T-helper 17 cell (primary cell): ENCODE data around the gene KIF9. TPM values are rescaled to one million over a fixed set of nuclear protein-coding genes. Genes with fewer than 3 reads are reported as not detected.
"Not testable (repeated sequence)": the region's sequence is repeated elsewhere in the genome, so short reads cannot be mapped to it uniquely, and the experiment has no call there.

ENCODE experiments used
- ATAC-seq: fragments of 150-1000 bp; cut with Tn5 transposase; 2 replicates; pipeline ENCODE4 v1.10.0; 2021; ENCODE audit warnings: mild to moderate bottlenecking, moderate library complexity
- DNase-seq, 3 donors: peaks; one replicate each; pipeline versions ENCODE4 v3.0.0 to v3.0.0-alpha.2; 2020 to 2021
- H3K9me3 ChIP-seq: one replicate; pipeline ENCODE4 v1.7.0; 2013; ENCODE audit warnings: low read length, mild to moderate bottlenecking; ENCODE audit not compliant: control insufficient read depth, poor library complexity, severe bottlenecking
- H3K27ac Mint-ChIP-seq: one replicate; pipeline ENCODE4 v1.8.0; 2022; ENCODE audit warnings: mild to moderate bottlenecking, moderate library complexity, mixed read lengths
- H3K27me3 Mint-ChIP-seq: one replicate; pipeline ENCODE4 v1.8.0; 2022; ENCODE audit warnings: mixed read lengths
- H3K36me3 Mint-ChIP-seq: one replicate; pipeline ENCODE4 v1.8.0; 2022; ENCODE audit warnings: low read depth, mixed read lengths
- H3K4me1 Mint-ChIP-seq: one replicate; pipeline ENCODE4 v1.8.0; 2022; ENCODE audit warnings: mild to moderate bottlenecking, mixed read lengths
- H3K4me3 Mint-ChIP-seq: one replicate; pipeline ENCODE4 v1.8.0; 2022; ENCODE audit warnings: mild to moderate bottlenecking, moderate library complexity, mixed read lengths
- total RNA-seq, 4 donors: library from RNA in 2 of 4; stranded (reverse) in 2 of 4; gene quantifications; one replicate each; pipeline ENCODE4 v1.2.3 and lab custom pipeline; 2022 to 2026

Gene KIF9
- total RNA-seq, 2 donors from 2014 or later = 15.3 to 24.6 TPM

- no peak overlapping the region for H3K27ac Mint-ChIP-seq
- no peaks in the 10 kb centered on the region for H3K36me3 Mint-ChIP-seq
- no peak for ATAC-seq
- no peaks in the 10 kb centered on the region for H3K9me3 ChIP-seq
- H3K4me3 Mint-ChIP-seq = no peak overlapping the region
- no peak for DNase-seq
- H3K27me3 Mint-ChIP-seq = no peaks in the 10 kb centered on the region
- H3K4me1 Mint-ChIP-seq = peaks cover 2% of the 10 kb centered on the region
These were observed 23.5 kb downstream of the KIF9 start for GRCh38 chr3:47259114-47259513.

GRCh38 chr3:47256331-47256730, 26.3 kb downstream of the KIF9 start:
- not testable (repeated sequence) for H3K36me3 Mint-ChIP-seq, H3K27me3 Mint-ChIP-seq, DNase-seq, H3K4me1 Mint-ChIP-seq, H3K27ac Mint-ChIP-seq, H3K4me3 Mint-ChIP-seq, ATAC-seq, H3K9me3 ChIP-seq

GRCh38 chr3:47251689-47252088, 30.9 kb downstream of the KIF9 start:
- H3K4me1 Mint-ChIP-seq = no peaks in the 10 kb centered on the region
- no peaks in the 10 kb centered on the region for H3K27me3 Mint-ChIP-seq
- no peaks in the 10 kb centered on the region for H3K36me3 Mint-ChIP-seq
- no peaks in the 10 kb centered on the region for H3K9me3 ChIP-seq
- no peak overlapping the region for H3K4me3 Mint-ChIP-seq
- ATAC-seq (no peak), DNase-seq (no peak)
- H3K27ac Mint-ChIP-seq = no peak overlapping the region

GRCh38 chr3:47251085-47251484, 31.5 kb downstream of the KIF9 start:
- H3K36me3 Mint-ChIP-seq, DNase-seq, H3K27me3 Mint-ChIP-seq, H3K4me1 Mint-ChIP-seq, ATAC-seq, H3K9me3 ChIP-seq, H3K27ac Mint-ChIP-seq, H3K4me3 Mint-ChIP-seq: not testable (repeated sequence)

GRCh38 chr3:47250309-47251060, 32.1 kb downstream of the KIF9 start:
- Mint-ChIP-seq H3K4me1 (no peaks in the 10 kb centered on the region), H3K27me3 (no peaks in the 10 kb centered on the region), H3K27ac (no peak overlapping the region), H3K4me3 (no peak overlapping the region), H3K36me3 (no peaks in the 10 kb centered on the region)
- DNase-seq = no peak
- ATAC-seq = no peak
- no peaks in the 10 kb centered on the region for H3K9me3 ChIP-seq

- no peaks in the 10 kb centered on the region for H3K9me3 ChIP-seq
- DNase-seq (no peak), ATAC-seq (no peak)
- no peak overlapping the region for H3K4me3 Mint-ChIP-seq
- H3K27me3 Mint-ChIP-seq = no peaks in the 10 kb centered on the region
- no peaks in the 10 kb centered on the region for H3K36me3 Mint-ChIP-seq
- H3K4me1 Mint-ChIP-seq = no peaks in the 10 kb centered on the region
- no peak overlapping the region for H3K27ac Mint-ChIP-seq
These were observed 35.2 kb downstream of the KIF9 start for GRCh38 chr3:47247131-47248064.

GRCh38 chr3:47245271-47245670, 37.3 kb downstream of the KIF9 start:
- ATAC-seq (no peak), DNase-seq (no peak)
- no peaks in the 10 kb centered on the region for H3K9me3 ChIP-seq
- Mint-ChIP-seq H3K4me1 (no peaks in the 10 kb centered on the region), H3K4me3 (no peak overlapping the region), H3K27me3 (no peaks in the 10 kb centered on the region), H3K36me3 (peaks cover 2% of the 10 kb centered on the region), H3K27ac (no peak overlapping the region)

- Mint-ChIP-seq H3K4me3 (no peak overlapping the region), H3K27ac (no peak overlapping the region), H3K4me1 (no peaks in the 10 kb centered on the region), H3K27me3 (no peaks in the 10 kb centered on the region), H3K36me3 (peaks cover 2% of the 10 kb centered on the region)
- ATAC-seq (no peak), DNase-seq (no peak)
- H3K9me3 ChIP-seq = no peaks in the 10 kb centered on the region
These were observed 38.0 kb downstream of the KIF9 start for GRCh38 chr3:47244531-47245100.

GRCh38 chr3:47243419-47244147, 39.0 kb downstream of the KIF9 start:
- Mint-ChIP-seq H3K27ac (no peak overlapping the region), H3K4me3 (no peak overlapping the region), H3K27me3 (no peaks in the 10 kb centered on the region), H3K36me3 (peaks cover 2% of the 10 kb centered on the region), H3K4me1 (no peaks in the 10 kb centered on the region)
- ATAC-seq (no peak), DNase-seq (no peak)
- H3K9me3 ChIP-seq = no peaks in the 10 kb centered on the region

GRCh38 chr3:47239929-47240328, 42.7 kb downstream of the KIF9 start:
- H3K4me1 Mint-ChIP-seq = peaks cover 4% of the 10 kb centered on the region
- H3K36me3 Mint-ChIP-seq = peaks cover 2% of the 10 kb centered on the region
- no peaks in the 10 kb centered on the region for H3K9me3 ChIP-seq
- ATAC-seq (no peak), DNase-seq (no peak)
- no peak overlapping the region for H3K4me3 Mint-ChIP-seq
- H3K27ac Mint-ChIP-seq = no peak overlapping the region
- H3K27me3 Mint-ChIP-seq = no peaks in the 10 kb centered on the region

- DNase-seq (no peak), ATAC-seq (no peak)
- no peak overlapping the region for H3K27ac Mint-ChIP-seq
- H3K9me3 ChIP-seq = no peaks in the 10 kb centered on the region
- H3K4me1 Mint-ChIP-seq = peaks cover 4% of the 10 kb centered on the region
- no peaks in the 10 kb centered on the region for H3K27me3 Mint-ChIP-seq
- peaks cover 2% of the 10 kb centered on the region for H3K36me3 Mint-ChIP-seq
- no peak overlapping the region for H3K4me3 Mint-ChIP-seq
These were observed 44.6 kb downstream of the KIF9 start for GRCh38 chr3:47238017-47238416.

GRCh38 chr3:47228088-47228487, 54.5 kb downstream of the KIF9 start:
- no peak overlapping the region for H3K4me3 Mint-ChIP-seq
- no peaks in the 10 kb centered on the region for H3K9me3 ChIP-seq
- peaks cover 6% of the 10 kb centered on the region for H3K4me1 Mint-ChIP-seq
- DNase-seq (no peak), ATAC-seq (no peak)
- H3K36me3 Mint-ChIP-seq = no peaks in the 10 kb centered on the region
- H3K27me3 Mint-ChIP-seq = no peaks in the 10 kb centered on the region
- peak overlapping the region; percentile 75 for H3K27ac Mint-ChIP-seq

GRCh38 chr3:47227678-47228077, 54.9 kb downstream of the KIF9 start:
- H3K27ac Mint-ChIP-seq = peak overlapping the region; percentile 75
- ATAC-seq (peak; percentile 50), DNase-seq (no peak)
- H3K4me3 Mint-ChIP-seq = no peak overlapping the region
- H3K4me1 Mint-ChIP-seq = peaks cover 6% of the 10 kb centered on the region
- no peaks in the 10 kb centered on the region for H3K9me3 ChIP-seq
- no peaks in the 10 kb centered on the region for H3K36me3 Mint-ChIP-seq
- H3K27me3 Mint-ChIP-seq = no peaks in the 10 kb centered on the region
